HG02588 (cell line): ENCODE results near the gene SDF4.
"Not testable (repeated sequence)": the region's sequence is repeated elsewhere in the genome, so short reads cannot be mapped to it uniquely, and the experiment has no call there.

Experiments
- ATAC-seq: cut with Tn5 transposase; IDR thresholded peaks from one replicate; pipeline ENCODE4 v1.9.1; 2021; ENCODE audit warnings: mild to moderate bottlenecking, moderate library complexity; ENCODE audit not compliant: unreplicated experiment

Gene SDF4

GRCh38 chr1:1181938-1182410 lies 49.8 kb downstream of the SDF4 start:
- no peak for ATAC-seq

GRCh38 chr1:1181129-1181937 lies 50.5 kb downstream of the SDF4 start:
- no peak for ATAC-seq

GRCh38 chr1:1179983-1180861 lies 51.6 kb downstream of the SDF4 start:
- ATAC-seq: no peak

- ATAC-seq: no peak
Observed at GRCh38 chr1:1179346-1179982, 52.3 kb downstream of the SDF4 start.

- no peak for ATAC-seq
Observed at GRCh38 chr1:1178794-1179331, 52.9 kb downstream of the SDF4 start.

- no peak for ATAC-seq
Observed at GRCh38 chr1:1177452-1178206, 54.2 kb downstream of the SDF4 start.

GRCh38 chr1:1176931-1177330 lies 54.9 kb downstream of the SDF4 start:
- ATAC-seq: no peak

- not testable (repeated sequence) for ATAC-seq
Observed at GRCh38 chr1:1176063-1176761, 55.6 kb downstream of the SDF4 start.

GRCh38 chr1:1175221-1176062 lies 56.4 kb downstream of the SDF4 start:
- no peak for ATAC-seq

- ATAC-seq: no peak
Observed at GRCh38 chr1:1173793-1174415, 57.9 kb downstream of the SDF4 start, which contains the start of gene TTLL10. TTLL10 (plus strand) TSS chr1:1173880; CDS start chr1:1179216, 5,336 bp downstream.

- ATAC-seq: no peak
Observed at GRCh38 chr1:1173061-1173792, 58.6 kb downstream of the SDF4 start.

GRCh38 chr1:1171546-1172340 lies 60.1 kb downstream of the SDF4 start:
- ATAC-seq: no peak

GRCh38 chr1:1171161-1171545 lies 60.6 kb downstream of the SDF4 start:
- ATAC-seq: no peak

- ATAC-seq: no peak
Observed at GRCh38 chr1:1170215-1171091, 61.3 kb downstream of the SDF4 start.

- ATAC-seq: no peak
Observed at GRCh38 chr1:1169429-1170214, 62.2 kb downstream of the SDF4 start.
